ENCODE measurements around the gene GABRA5. TPM values are rescaled to one million over a fixed set of nuclear protein-coding genes. Genes with fewer than 3 reads are reported as not detected.

The GABRA5 gene
- total and polyA plus RNA-seq, 2 experiments from 2014 or later, result 0.10 TPM; not detected in 1

DNA sequence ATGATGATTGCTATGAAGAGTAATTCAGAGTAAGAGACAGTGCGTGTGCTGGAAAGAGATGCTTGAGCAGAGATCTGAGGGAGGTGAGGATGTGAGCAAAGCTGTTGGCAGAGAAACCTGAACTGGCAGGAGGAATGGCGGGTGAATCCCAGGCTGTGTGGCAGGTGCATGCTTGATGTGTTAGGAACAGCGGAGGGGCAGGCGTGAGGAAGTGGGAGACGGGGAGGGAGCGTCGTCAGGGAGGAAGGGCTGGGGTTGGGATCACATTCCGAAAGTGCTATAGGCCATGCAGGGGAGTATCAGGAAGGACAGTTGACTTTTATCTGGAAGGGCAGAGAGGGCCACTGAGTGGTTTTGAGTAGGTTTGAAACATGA is 8.6 kb downstream of the GABRA5 start:
- TF ChIP-seq EZH2phosphoT487 (IDR thresholded peaks at IDR 0.05; ENCODE audit: low read depth, severe bottlenecking, unreplicated experiment) (no peak), EZH2 (IDR thresholded peaks at IDR 0.05; ENCODE audit: borderline replicate concordance) (no peak)
- TF ChIP-seq, protein P1, sequence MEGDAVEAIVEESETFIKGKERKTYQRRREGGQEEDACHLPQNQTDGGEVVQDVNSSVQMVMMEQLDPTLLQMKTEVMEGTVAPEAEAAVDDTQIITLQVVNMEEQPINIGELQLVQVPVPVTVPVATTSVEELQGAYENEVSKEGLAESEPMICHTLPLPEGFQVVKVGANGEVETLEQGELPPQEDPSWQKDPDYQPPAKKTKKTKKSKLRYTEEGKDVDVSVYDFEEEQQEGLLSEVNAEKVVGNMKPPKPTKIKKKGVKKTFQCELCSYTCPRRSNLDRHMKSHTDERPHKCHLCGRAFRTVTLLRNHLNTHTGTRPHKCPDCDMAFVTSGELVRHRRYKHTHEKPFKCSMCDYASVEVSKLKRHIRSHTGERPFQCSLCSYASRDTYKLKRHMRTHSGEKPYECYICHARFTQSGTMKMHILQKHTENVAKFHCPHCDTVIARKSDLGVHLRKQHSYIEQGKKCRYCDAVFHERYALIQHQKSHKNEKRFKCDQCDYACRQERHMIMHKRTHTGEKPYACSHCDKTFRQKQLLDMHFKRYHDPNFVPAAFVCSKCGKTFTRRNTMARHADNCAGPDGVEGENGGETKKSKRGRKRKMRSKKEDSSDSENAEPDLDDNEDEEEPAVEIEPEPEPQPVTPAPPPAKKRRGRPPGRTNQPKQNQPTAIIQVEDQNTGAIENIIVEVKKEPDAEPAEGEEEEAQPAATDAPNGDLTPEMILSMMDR (IDR thresholded peaks at IDR 0.05; ENCODE audit: poor library complexity), result no peak
- Histone ChIP-seq H3K4me2 (no peak overlapping the region), H3K9me2 (replicated peaks; ENCODE audit: insufficient read depth) (no peaks in the 10 kb centered on the region), H4K20me1 (ENCODE audit: insufficient read depth, poor library complexity, severe bottlenecking) (no peaks in the 10 kb centered on the region), H3K36me3 (replicated peaks; ENCODE audit: insufficient read depth, low read depth) (no peaks in the 10 kb centered on the region), H3K4me3 (no peak overlapping the region), H3K9me3 (ENCODE audit: low read depth) (no peaks in the 10 kb centered on the region), H3K27me3 (peaks cover 11% of the 10 kb centered on the region), H3K79me2 (no peaks in the 10 kb centered on the region), H3K27ac (no peak overlapping the region), H3K4me1 (ENCODE audit: insufficient read depth) (no peaks in the 10 kb centered on the region), H2AFZ (no peak overlapping the region)
- no peak for DNase-seq (ENCODE audit: low spot score)
- 76% methylated on average over 7 of the region's 8 CpGs for WGBS (ENCODE audit: low lambda C conversion rate, missing lambda C conversion rate)

DNA sequence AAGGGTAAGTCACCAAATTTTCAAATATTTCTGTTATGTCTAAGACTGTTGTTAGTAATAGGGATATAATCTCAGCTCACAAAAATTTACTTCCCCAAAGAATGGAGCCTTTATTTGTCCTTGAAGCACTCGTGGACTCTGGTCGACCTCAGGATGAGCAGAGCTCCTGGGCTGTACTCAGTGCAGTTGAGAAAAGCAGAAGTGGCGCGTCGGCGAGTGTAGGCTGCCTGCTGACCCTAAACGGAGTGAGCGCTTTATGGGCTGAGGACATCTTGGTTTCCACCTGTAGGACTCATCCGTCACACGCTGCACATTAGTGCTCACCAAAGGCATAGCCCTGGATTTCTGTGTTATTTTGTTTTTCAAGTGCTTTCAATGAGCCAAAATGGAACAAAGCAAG is 11.0 kb downstream of the GABRA5 start:
- no peaks in the 10 kb centered on the region for H3K9me2 ChIP-seq (replicated peaks; ENCODE audit: insufficient read depth)
- H3K79me2 ChIP-seq, result no peaks in the 10 kb centered on the region
- H2AFZ ChIP-seq, result no peak overlapping the region
- DNase-seq (ENCODE audit: low spot score), result no peak
- no peaks in the 10 kb centered on the region for H3K27me3 ChIP-seq
- H3K36me3 ChIP-seq (replicated peaks; ENCODE audit: insufficient read depth, low read depth), result no peaks in the 10 kb centered on the region
- TF ChIP-seq, protein P1 (IDR thresholded peaks at IDR 0.05; ENCODE audit: poor library complexity), result no peak
- H4K20me1 ChIP-seq (ENCODE audit: insufficient read depth, poor library complexity, severe bottlenecking), result no peaks in the 10 kb centered on the region
- no peak overlapping the region for H3K4me3 ChIP-seq
- no peaks in the 10 kb centered on the region for H3K4me1 ChIP-seq (ENCODE audit: insufficient read depth)
- H3K9me3 ChIP-seq (ENCODE audit: low read depth), result no peaks in the 10 kb centered on the region
- 90% methylated on average over 10 of the region's 10 CpGs for WGBS (ENCODE audit: low lambda C conversion rate, missing lambda C conversion rate)
- H3K27ac ChIP-seq, result no peak overlapping the region
- no peak overlapping the region for H3K4me2 ChIP-seq

DNA sequence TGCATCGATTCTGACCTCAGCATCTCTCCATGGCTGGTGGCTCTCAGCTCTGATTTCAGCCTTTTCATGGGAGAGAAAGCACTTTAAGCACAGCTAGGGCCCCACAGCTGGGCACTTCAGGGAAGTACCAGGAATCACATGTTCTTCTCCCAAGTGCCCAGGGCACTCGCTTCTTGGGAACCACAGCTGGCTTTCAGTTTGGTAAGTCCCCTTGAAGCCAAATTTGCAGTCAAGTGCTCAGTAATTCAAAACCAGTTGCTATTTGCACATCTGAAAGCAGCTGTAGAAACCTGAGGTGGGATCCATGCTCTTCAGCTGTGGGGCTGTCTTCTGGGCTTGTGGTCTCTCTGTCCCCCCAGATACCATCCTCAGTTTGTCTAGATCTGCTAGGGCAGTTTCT is 12.8 kb downstream of the GABRA5 start:
- Histone ChIP-seq H3K9me3 (ENCODE audit: low read depth) (no peaks in the 10 kb centered on the region), H3K27me3 (no peaks in the 10 kb centered on the region), H4K20me1 (ENCODE audit: insufficient read depth, poor library complexity, severe bottlenecking) (no peaks in the 10 kb centered on the region), H3K4me2 (no peak overlapping the region), H3K9me2 (replicated peaks; ENCODE audit: insufficient read depth) (no peaks in the 10 kb centered on the region), H3K79me2 (no peaks in the 10 kb centered on the region), H3K4me1 (ENCODE audit: insufficient read depth) (no peaks in the 10 kb centered on the region), H2AFZ (no peak overlapping the region), H3K36me3 (replicated peaks; ENCODE audit: insufficient read depth, low read depth) (no peaks in the 10 kb centered on the region), H3K27ac (no peak overlapping the region), H3K4me3 (no peak overlapping the region)
- no peak for DNase-seq (ENCODE audit: low spot score)
- TF ChIP-seq, protein P1 (IDR thresholded peaks at IDR 0.05; ENCODE audit: poor library complexity), result no peak
- no peak for TF ChIP-seq EZH2phosphoT487 (IDR thresholded peaks at IDR 0.05; ENCODE audit: low read depth, severe bottlenecking, unreplicated experiment)
- no peak for TF ChIP-seq EZH2 (IDR thresholded peaks at IDR 0.05; ENCODE audit: borderline replicate concordance)
- 91% methylated on average over 2 of the region's 2 CpGs for WGBS (ENCODE audit: low lambda C conversion rate, missing lambda C conversion rate)

DNA sequence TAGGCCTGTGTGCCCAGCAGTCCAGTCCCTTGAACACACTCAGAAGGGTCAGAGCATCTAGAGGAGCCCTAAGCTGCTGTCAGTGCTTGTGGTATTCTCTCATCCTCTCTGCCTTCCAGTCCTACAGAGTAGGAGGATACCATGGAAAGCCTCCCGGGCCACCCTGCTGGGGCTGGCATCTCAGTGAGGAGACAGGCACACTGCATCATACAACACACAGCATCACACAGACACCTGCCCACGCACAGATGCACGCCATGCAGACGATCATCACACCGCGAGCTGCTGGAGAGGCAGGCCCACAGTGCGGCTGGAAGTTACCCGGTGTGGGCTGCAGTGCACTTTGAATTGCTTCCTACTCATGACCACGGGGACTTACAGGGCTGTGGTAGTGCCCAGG is 15.2 kb downstream of the GABRA5 start:
- Histone ChIP-seq H2AFZ (no peak overlapping the region), H3K27ac (no peak overlapping the region), H3K4me3 (no peak overlapping the region), H3K9me3 (ENCODE audit: low read depth) (no peaks in the 10 kb centered on the region), H4K20me1 (ENCODE audit: insufficient read depth, poor library complexity, severe bottlenecking) (no peaks in the 10 kb centered on the region), H3K4me2 (no peak overlapping the region), H3K79me2 (no peaks in the 10 kb centered on the region), H3K9me2 (replicated peaks; ENCODE audit: insufficient read depth) (no peaks in the 10 kb centered on the region), H3K27me3 (no peaks in the 10 kb centered on the region), H3K4me1 (ENCODE audit: insufficient read depth) (no peaks in the 10 kb centered on the region), H3K36me3 (replicated peaks; ENCODE audit: insufficient read depth, low read depth) (no peaks in the 10 kb centered on the region)
- DNase-seq (ENCODE audit: low spot score), result no peak
- TF ChIP-seq EZH2phosphoT487 (IDR thresholded peaks at IDR 0.05; ENCODE audit: low read depth, severe bottlenecking, unreplicated experiment), result no peak
- TF ChIP-seq EZH2 (IDR thresholded peaks at IDR 0.05; ENCODE audit: borderline replicate concordance), result no peak
- TF ChIP-seq, protein P1 (IDR thresholded peaks at IDR 0.05; ENCODE audit: poor library complexity), result no peak
- WGBS (ENCODE audit: low lambda C conversion rate, missing lambda C conversion rate), result 91% methylated on average over 9 of the region's 9 CpGs

All from hepatocyte (in vitro differentiated cells).